ENCODE data around the gene CAMTA1.

CAMTA1 gene

DNA sequence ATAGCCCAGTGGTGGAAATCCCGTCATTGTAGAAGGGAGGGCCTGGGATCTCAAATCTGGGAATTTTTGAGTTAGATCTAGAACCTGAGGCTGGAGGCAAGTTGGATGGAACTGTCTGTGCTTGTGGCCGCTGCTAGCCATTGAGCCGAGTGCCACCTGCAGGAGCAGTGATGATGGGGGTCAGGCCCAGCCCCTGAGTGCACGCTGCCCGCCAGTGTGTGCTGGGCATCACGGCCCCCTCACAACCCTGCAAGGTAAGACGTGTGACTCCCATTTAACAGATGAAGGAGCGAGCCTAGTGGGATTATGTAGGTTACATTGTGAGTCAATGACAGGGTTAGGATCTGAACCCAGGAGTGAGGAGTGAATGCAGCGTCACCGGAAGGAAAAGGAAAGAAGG, 407.2 kb downstream of the CAMTA1 start:
- H3K36me3 ChIP-seq (ENCODE audit: control insufficient read depth, insufficient read depth, low read length) = no peaks in the 10 kb centered on the region
- H3K27me3 ChIP-seq (ENCODE audit: control insufficient read depth, insufficient read depth, low read length, poor library complexity, severe bottlenecking) = no peaks in the 10 kb centered on the region
- WGBS, 2 experiments = 94% methylated on average over 10 of the region's 10 CpGs
- no peak overlapping the region for H3K4me3 ChIP-seq (ENCODE audit: insufficient read depth, low read depth, low read length)
- H3K27ac ChIP-seq (ENCODE audit: insufficient read depth, low read depth, low read length, poor library complexity, severe bottlenecking) = no peak overlapping the region
- H3K4me1 ChIP-seq (ENCODE audit: control insufficient read depth, insufficient read depth, low read length) = no peaks in the 10 kb centered on the region
- H3K9me3 ChIP-seq (ENCODE audit: control insufficient read depth, low read length) = no peaks in the 10 kb centered on the region

DNA sequence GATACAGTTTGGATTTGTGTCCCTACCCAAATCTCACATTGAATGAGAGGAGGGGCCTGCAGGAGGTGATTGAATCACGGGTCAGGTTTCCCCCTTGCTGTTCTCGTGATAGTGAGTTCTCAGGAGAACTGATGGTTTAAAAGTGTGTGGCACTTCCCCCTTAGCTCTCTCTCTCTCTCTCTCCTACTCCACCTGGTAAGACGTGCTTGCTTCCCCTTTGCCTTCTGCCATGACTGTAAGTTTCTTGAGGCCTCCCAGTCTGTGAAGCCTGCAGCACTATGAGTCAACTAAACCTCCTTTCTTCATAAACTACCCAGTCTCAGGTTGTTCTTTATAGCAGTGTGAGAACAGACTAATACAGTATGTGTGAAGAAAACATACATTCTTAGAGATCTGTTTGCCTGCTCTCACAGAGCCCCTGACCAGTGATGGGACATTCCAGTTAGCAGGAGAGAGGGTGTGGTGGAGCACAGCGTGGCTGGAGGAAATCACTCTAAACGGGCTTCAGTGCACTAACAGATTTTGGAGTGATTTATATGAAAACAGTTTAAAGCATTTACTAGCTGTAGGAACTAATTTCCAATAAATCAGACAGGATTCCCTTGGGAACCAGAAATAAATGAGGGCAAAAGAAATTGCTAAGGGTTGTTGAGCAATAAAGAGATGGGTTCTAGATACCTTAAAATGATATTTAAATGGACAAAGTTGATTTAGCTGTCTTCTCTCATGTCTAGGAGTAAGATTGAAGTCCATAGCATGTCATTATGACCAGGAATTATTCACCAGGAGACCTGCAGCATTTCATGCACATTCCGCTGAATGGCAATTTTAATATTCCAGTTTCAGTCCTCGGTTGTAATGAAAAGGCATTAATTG, 411.0 kb downstream of the CAMTA1 start:
- Histone ChIP-seq H3K36me3 (ENCODE audit: control insufficient read depth, insufficient read depth, low read length) (no peaks in the 10 kb centered on the region), H3K4me3 (ENCODE audit: insufficient read depth, low read depth, low read length) (no peak overlapping the region), H3K27ac (ENCODE audit: insufficient read depth, low read depth, low read length, poor library complexity, severe bottlenecking) (no peak overlapping the region), H3K27me3 (ENCODE audit: control insufficient read depth, insufficient read depth, low read length, poor library complexity, severe bottlenecking) (no peaks in the 10 kb centered on the region), H3K4me1 (ENCODE audit: control insufficient read depth, insufficient read depth, low read length) (peaks cover 8% of the 10 kb centered on the region), H3K9me3 (ENCODE audit: control insufficient read depth, low read length) (no peaks in the 10 kb centered on the region)
- 79 to 89% methylated on average over 7 of the region's 7 CpGs for WGBS, 2 experiments

DNA sequence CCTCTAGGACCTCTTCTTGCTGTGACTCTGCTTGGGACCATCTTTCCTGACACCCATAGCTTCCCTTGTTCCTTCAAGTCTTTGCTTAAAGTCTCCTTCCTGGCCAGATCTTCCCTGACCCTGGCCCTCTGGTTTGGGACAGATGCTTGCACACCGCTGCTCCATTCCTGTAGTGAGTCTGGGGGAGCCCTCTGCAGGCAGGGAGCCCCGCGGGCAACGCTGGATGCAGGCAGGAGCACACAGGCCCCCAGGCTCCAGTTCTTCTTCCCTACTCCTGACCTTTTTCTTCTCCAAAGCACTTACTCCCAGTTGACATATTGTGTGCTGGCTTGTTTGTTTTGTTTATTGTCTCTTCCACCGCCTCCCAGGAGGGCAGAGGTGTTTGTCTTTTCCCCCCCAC, 413.4 kb downstream of the CAMTA1 start:
- H3K36me3 ChIP-seq (ENCODE audit: control insufficient read depth, insufficient read depth, low read length) = no peaks in the 10 kb centered on the region
- WGBS, 2 experiments = 69 to 71% methylated on average over 4 to 5 of the region's 5 CpGs
- no peaks in the 10 kb centered on the region for H3K27me3 ChIP-seq (ENCODE audit: control insufficient read depth, insufficient read depth, low read length, poor library complexity, severe bottlenecking)
- H3K27ac ChIP-seq (ENCODE audit: insufficient read depth, low read depth, low read length, poor library complexity, severe bottlenecking) = no peak overlapping the region
- peaks cover 8% of the 10 kb centered on the region for H3K4me1 ChIP-seq (ENCODE audit: control insufficient read depth, insufficient read depth, low read length)
- no peak overlapping the region for H3K4me3 ChIP-seq (ENCODE audit: insufficient read depth, low read depth, low read length)
- no peaks in the 10 kb centered on the region for H3K9me3 ChIP-seq (ENCODE audit: control insufficient read depth, low read length)

GRCh38 chr1:7199077-7199779, 414.0 kb downstream of the CAMTA1 start:
- H3K4me3 ChIP-seq (ENCODE audit: insufficient read depth, low read depth, low read length) = no peak overlapping the region
- peaks cover 8% of the 10 kb centered on the region for H3K4me1 ChIP-seq (ENCODE audit: control insufficient read depth, insufficient read depth, low read length)
- no peak overlapping the region for H3K27ac ChIP-seq (ENCODE audit: insufficient read depth, low read depth, low read length, poor library complexity, severe bottlenecking)
- H3K27me3 ChIP-seq (ENCODE audit: control insufficient read depth, insufficient read depth, low read length, poor library complexity, severe bottlenecking) = no peaks in the 10 kb centered on the region
- WGBS, 2 experiments = 15 to 31% methylated on average over 23 to 27 of the region's 27 CpGs
- H3K36me3 ChIP-seq (ENCODE audit: control insufficient read depth, insufficient read depth, low read length) = no peaks in the 10 kb centered on the region
- no peaks in the 10 kb centered on the region for H3K9me3 ChIP-seq (ENCODE audit: control insufficient read depth, low read length)

DNA sequence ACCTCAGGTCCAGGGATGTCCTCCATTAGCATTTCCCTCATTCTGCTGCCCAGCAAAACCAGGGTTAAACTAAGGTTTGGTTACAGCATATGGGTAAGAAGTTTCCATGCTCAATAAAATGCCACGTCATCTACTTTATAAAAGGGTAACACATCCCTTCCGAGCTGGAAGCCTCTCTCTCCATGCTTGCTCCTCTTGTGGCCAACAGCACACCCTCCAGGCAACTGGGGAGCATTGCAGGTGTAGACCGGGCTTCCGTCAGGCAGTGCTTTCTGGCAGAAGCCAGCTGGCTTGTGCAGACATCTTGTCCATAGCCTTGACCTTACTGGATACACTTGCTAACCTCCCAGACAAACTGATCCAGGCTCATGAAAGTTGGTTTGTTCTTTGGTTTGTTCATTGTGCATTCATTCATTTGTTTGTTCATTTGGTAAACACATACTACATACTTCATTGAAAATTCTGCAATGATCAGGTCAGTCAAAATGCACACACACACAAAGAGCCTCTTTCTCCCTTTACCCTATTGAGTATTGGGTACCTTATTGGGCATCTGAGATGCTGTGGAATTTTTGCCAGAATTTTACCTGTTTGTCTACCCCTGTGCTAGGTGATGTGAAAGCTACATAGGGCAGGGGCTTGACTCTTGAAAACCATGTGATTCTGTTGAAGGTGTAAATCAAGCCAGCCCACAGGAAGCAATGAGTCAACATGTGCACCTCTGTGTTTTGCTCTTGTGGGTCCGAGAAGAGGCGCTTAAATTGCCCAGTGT, 422.8 kb downstream of the CAMTA1 start:
- Histone ChIP-seq H3K27ac (ENCODE audit: insufficient read depth, low read depth, low read length, poor library complexity, severe bottlenecking) (no peak overlapping the region), H3K4me3 (ENCODE audit: insufficient read depth, low read depth, low read length) (no peak overlapping the region), H3K27me3 (ENCODE audit: control insufficient read depth, insufficient read depth, low read length, poor library complexity, severe bottlenecking) (no peaks in the 10 kb centered on the region), H3K9me3 (ENCODE audit: control insufficient read depth, low read length) (no peaks in the 10 kb centered on the region), H3K36me3 (ENCODE audit: control insufficient read depth, insufficient read depth, low read length) (no peaks in the 10 kb centered on the region), H3K4me1 (ENCODE audit: control insufficient read depth, insufficient read depth, low read length) (no peaks in the 10 kb centered on the region)
- 38 to 51% methylated on average over 6 of the region's 6 CpGs for WGBS, 2 experiments

DNA sequence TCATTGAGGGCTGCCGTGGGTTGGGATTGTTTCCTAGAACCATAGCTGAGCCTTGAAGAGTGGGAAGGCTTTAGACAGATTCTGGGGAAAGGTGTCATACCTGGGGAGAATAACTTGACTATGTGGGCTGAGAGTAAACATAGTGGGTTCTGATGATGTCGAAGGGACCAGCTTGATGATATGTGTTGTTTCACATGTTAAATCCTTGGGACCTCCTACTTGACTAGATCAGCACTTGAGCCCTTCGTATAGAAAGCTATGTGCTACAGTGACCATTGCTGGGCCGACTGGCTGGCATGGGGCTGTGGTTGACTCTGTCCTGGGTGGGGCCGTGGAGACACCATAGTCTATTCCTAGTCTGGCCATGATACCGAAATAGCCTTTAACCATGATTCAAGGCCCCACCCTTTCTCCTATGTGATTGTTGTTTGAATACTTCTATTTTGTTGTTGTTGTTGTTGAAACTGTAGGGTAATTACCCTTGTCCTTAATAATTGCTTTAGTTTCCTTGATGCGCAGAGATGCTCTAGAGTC, 423.5 kb downstream of the CAMTA1 start:
- H3K36me3 ChIP-seq (ENCODE audit: control insufficient read depth, insufficient read depth, low read length) = no peaks in the 10 kb centered on the region
- no peak overlapping the region for H3K27ac ChIP-seq (ENCODE audit: insufficient read depth, low read depth, low read length, poor library complexity, severe bottlenecking)
- no peaks in the 10 kb centered on the region for H3K9me3 ChIP-seq (ENCODE audit: control insufficient read depth, low read length)
- H3K27me3 ChIP-seq (ENCODE audit: control insufficient read depth, insufficient read depth, low read length, poor library complexity, severe bottlenecking) = no peaks in the 10 kb centered on the region
- 88 to 92% methylated on average over 7 of the region's 7 CpGs for WGBS, 2 experiments
- H3K4me3 ChIP-seq (ENCODE audit: insufficient read depth, low read depth, low read length) = no peak overlapping the region
- H3K4me1 ChIP-seq (ENCODE audit: control insufficient read depth, insufficient read depth, low read length) = no peaks in the 10 kb centered on the region

DNA sequence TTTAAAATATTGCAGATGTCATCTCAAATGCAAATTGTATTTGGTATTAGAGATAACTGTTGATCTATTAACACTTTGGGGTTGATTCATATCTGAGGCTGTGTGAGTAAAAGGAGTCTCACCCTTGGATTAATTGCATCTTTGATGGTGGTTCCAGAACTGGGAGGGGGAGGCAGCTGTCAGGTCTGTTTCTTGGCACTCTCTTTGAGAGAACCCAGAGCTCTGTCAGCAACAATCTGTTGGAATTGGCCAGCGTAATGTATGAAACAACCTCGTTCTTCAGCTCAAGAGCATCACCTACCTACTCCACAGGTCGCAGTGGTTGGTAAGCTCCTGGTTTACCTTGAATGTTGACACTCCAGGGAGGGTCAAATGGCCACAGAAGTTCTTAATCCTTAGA, 424.1 kb downstream of the CAMTA1 start:
- 78 to 90% methylated on average over 3 of the region's 3 CpGs for WGBS, 2 experiments
- Histone ChIP-seq H3K9me3 (ENCODE audit: control insufficient read depth, low read length) (no peaks in the 10 kb centered on the region), H3K27ac (ENCODE audit: insufficient read depth, low read depth, low read length, poor library complexity, severe bottlenecking) (no peak overlapping the region), H3K36me3 (ENCODE audit: control insufficient read depth, insufficient read depth, low read length) (no peaks in the 10 kb centered on the region), H3K4me3 (ENCODE audit: insufficient read depth, low read depth, low read length) (no peak overlapping the region), H3K4me1 (ENCODE audit: control insufficient read depth, insufficient read depth, low read length) (no peaks in the 10 kb centered on the region), H3K27me3 (ENCODE audit: control insufficient read depth, insufficient read depth, low read length, poor library complexity, severe bottlenecking) (no peaks in the 10 kb centered on the region)

GRCh38 chr1:7218210-7218832, 433.1 kb downstream of the CAMTA1 start:
- WGBS, 2 experiments = 35 to 43% methylated on average over 5 to 8 of the region's 9 CpGs
- Histone ChIP-seq H3K4me3 (ENCODE audit: insufficient read depth, low read depth, low read length) (no peak overlapping the region), H3K4me1 (ENCODE audit: control insufficient read depth, insufficient read depth, low read length) (no peaks in the 10 kb centered on the region), H3K27ac (ENCODE audit: insufficient read depth, low read depth, low read length, poor library complexity, severe bottlenecking) (no peak overlapping the region), H3K36me3 (ENCODE audit: control insufficient read depth, insufficient read depth, low read length) (no peaks in the 10 kb centered on the region), H3K9me3 (ENCODE audit: control insufficient read depth, low read length) (no peaks in the 10 kb centered on the region), H3K27me3 (ENCODE audit: control insufficient read depth, insufficient read depth, low read length, poor library complexity, severe bottlenecking) (no peaks in the 10 kb centered on the region)

- WGBS, 2 experiments = 95 to 96% methylated on average over 10 of the region's 10 CpGs
- H3K4me1 ChIP-seq (ENCODE audit: control insufficient read depth, insufficient read depth, low read length) = no peaks in the 10 kb centered on the region
Measured at GRCh38 chr1:7219031-7219430, 433.8 kb downstream of the CAMTA1 start.

More at GRCh38 chr1:7219031-7219430, 433.8 kb downstream of the CAMTA1 start:
- no peaks in the 10 kb centered on the region for H3K9me3 ChIP-seq (ENCODE audit: control insufficient read depth, low read length)
- no peak overlapping the region for H3K27ac ChIP-seq (ENCODE audit: insufficient read depth, low read depth, low read length, poor library complexity, severe bottlenecking)
- no peak overlapping the region for H3K4me3 ChIP-seq (ENCODE audit: insufficient read depth, low read depth, low read length)
- H3K36me3 ChIP-seq (ENCODE audit: control insufficient read depth, insufficient read depth, low read length) = no peaks in the 10 kb centered on the region
- H3K27me3 ChIP-seq (ENCODE audit: control insufficient read depth, insufficient read depth, low read length, poor library complexity, severe bottlenecking) = no peaks in the 10 kb centered on the region
